GM12875 (cell line): Measurements from ENCODE around the gene CD300LG.
"Not testable (repeated sequence)": the region's sequence is repeated elsewhere in the genome, so short reads cannot be mapped to it uniquely, and the experiment has no call there.

Source experiments
- H3K4me3 ChIP-seq: one replicate; pipeline ENCODE4 v1.5.1; 2011; ENCODE audit warnings: low read depth, low read length, control low read depth
- TF ChIP-seq, protein P1 (sequence below): IDR thresholded peaks from 2 replicates; pipeline ENCODE4 v1.5.1; 2011; ENCODE audit warnings: low read depth, mild to moderate bottlenecking, control low read depth, inconsistent platforms, low read length, moderate library complexity, borderline replicate concordance; ENCODE audit not compliant: insufficient read depth

The CD300LG gene, protein sequence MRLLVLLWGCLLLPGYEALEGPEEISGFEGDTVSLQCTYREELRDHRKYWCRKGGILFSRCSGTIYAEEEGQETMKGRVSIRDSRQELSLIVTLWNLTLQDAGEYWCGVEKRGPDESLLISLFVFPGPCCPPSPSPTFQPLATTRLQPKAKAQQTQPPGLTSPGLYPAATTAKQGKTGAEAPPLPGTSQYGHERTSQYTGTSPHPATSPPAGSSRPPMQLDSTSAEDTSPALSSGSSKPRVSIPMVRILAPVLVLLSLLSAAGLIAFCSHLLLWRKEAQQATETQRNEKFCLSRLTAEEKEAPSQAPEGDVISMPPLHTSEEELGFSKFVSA

DNA sequence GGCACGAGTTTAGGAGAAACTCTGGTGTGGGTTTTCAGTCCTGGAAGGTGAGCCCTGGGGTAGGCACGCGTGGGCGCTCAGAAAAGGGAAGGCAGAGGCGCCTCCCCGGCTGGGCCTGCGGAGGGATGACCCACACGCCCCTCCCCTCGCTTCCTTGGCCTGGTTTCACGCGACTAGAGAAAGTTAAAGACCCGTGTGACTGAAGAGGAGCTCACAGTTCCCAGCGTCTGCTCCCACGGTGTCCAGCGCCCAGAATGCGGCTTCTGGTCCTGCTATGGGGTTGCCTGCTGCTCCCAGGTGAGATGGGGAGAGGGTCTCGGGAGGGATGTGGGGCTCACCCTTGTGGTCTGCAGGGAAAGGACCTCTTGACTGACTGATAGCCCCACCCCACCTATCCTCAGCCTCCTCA is at the start of gene CD300LG:
Gene CD300LG (plus strand): TSS at position 214 of the 409 bp plus-strand sequence. CDS start 41 bp downstream, at position 255.
- TF ChIP-seq, protein P1, sequence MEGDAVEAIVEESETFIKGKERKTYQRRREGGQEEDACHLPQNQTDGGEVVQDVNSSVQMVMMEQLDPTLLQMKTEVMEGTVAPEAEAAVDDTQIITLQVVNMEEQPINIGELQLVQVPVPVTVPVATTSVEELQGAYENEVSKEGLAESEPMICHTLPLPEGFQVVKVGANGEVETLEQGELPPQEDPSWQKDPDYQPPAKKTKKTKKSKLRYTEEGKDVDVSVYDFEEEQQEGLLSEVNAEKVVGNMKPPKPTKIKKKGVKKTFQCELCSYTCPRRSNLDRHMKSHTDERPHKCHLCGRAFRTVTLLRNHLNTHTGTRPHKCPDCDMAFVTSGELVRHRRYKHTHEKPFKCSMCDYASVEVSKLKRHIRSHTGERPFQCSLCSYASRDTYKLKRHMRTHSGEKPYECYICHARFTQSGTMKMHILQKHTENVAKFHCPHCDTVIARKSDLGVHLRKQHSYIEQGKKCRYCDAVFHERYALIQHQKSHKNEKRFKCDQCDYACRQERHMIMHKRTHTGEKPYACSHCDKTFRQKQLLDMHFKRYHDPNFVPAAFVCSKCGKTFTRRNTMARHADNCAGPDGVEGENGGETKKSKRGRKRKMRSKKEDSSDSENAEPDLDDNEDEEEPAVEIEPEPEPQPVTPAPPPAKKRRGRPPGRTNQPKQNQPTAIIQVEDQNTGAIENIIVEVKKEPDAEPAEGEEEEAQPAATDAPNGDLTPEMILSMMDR, result no peak
- H3K4me3 ChIP-seq, result no peak within 1 kb of the TSS

DNA sequence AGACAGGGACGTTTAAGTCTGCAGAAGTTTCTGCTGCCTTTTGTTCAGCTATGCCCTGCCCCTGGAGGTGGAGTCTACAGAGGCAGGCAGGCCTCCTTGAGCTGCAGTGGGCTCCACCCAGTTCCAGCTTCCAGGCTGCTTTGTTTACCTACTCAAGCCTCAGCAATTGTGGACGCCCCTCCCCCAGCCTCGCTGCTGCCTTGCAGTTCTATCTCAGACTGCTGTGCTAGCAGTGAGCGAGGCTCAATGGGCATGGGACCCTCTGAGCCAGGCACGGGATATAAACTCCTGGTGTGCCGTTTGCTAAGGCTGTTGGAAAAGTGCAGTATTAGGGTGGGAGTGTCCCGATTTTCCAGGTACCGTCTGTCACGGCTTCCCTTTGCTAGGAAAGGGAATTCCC is 49.0 kb upstream of the CD300LG start:
- not testable (repeated sequence) for H3K4me3 ChIP-seq

DNA sequence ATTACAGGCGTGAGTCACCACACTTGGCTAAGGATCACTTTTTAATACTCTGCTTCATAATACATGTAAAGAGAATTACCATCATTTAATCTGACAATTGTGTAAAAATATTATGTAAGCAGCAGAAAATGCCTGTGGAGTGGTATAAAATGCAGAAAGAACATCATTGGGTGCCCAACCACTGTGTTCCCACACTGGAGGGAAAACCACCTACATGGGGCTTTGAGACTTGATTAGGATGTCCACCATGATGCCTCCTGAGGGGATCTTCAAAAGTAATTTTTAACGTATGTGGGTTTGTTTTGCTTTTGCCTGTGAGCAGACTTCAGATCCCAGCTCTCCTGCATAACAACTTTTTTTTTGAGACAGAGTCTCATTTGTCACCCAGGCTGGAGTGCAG is 47.9 kb upstream of the CD300LG start:
- TF ChIP-seq, protein P1, result no peak
- H3K4me3 ChIP-seq, result no peak overlapping the region

DNA sequence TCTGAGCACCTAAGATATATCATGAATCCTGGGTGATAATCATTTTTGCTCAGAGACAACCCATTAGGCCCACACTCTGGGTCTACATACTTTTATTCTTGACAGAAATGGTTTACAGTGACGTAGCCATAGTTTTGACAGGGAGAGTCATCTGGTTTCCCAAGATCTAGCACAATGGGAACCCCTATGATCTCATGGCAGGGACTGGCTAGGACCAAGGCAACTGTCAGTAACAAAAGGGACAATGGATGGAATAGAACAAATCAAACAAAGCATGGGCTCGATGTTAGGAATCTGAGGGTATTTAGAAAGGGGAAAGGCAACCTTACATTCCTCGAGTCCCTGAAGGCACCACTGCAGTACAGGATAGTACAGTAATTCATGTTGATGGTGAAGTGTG is 46.2 kb upstream of the CD300LG start:
- TF ChIP-seq, protein P1, result no peak

DNA sequence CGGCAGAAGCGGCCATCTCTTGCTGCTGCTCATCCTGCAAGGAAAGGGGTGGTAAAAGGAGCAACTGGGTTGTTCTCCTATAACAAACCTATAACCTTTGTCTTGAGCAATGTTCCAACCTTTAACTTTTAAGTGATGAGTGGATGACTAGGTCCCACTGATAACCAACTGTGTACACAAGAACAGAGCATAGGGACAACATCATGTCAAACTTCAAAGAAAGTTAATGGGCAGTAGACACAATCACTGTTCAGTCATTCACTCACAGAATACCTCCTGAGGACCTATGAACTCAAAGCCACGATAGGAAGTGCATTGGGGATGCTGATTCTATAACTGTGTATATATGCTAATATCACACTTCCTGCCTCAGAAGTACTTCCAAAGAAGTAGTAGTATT is 45.1 kb upstream of the CD300LG start:
- TF ChIP-seq, protein P1, result no peak
- no peak overlapping the region for H3K4me3 ChIP-seq

More for the DNA sequence above, 46.2 kb upstream of the CD300LG start:
- H3K4me3 ChIP-seq, result no peak overlapping the region

DNA sequence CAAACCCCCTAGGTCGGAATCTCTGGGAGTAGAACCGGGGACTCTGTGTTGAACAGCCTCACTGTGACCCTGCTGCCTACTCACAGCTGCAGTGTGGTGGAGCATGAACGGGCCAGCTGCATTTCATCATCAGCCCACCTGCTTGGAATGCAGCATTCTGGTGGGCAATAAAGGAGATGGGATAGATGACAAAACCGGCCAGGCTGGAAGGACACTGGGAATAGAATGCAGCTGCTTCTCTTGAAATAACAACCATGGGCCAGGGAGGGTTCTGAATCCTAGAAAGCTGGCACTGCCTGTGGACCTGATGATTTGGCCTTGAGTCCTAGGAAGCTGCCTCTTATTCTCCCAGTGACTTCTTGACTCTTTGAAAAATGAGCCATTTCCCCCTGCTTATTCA is 43.2 kb upstream of the CD300LG start:
- TF ChIP-seq, protein P1, result no peak
- no peak overlapping the region for H3K4me3 ChIP-seq

DNA sequence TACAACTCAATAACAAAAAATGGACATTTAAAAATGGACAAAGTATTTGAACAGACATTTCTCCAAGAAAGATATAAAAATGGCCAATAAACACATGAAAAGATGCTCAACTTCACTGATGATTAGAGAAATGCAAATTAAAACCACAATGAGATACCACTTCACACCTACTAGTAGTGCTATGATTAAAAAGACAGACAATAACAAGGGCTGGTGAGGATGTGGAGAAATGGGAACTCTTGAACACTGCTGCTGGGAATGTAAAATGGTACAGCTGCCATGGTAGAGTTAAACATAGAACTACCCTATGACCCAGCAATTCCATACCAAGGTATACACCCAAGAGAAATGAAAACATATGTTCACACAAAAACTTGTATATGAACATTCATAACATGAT is 41.9 kb upstream of the CD300LG start:
- TF ChIP-seq, protein P1, result no peak
- H3K4me3 ChIP-seq, result no peak overlapping the region
